ENCODE measurements around the gene ARAP2. TPM values are rescaled to one million over a fixed set of nuclear protein-coding genes. Genes with fewer than 3 reads are reported as not detected.

ARAP2 gene
- total RNA-seq, 6 experiments from 2014 or later, result not detected

- Mint-ChIP-seq H3K27ac (no peak overlapping the region), H3K27me3 (ENCODE audit: insufficient read depth) (no peaks in the 10 kb centered on the region), H3K4me1 (ENCODE audit: low read depth) (no peaks in the 10 kb centered on the region), H3K4me3 (no peak overlapping the region), H3K9me3 (peaks cover 40% of the 10 kb centered on the region), H3K36me3 (ENCODE audit: low read depth) (no peaks in the 10 kb centered on the region)
- DNase-seq, result no peak
- TF ChIP-seq CTCF (IDR thresholded peaks at IDR 0.05), result no peak
These were observed 180.2 kb downstream of the ARAP2 start for GRCh38 chr4:36064117-36064516.

GRCh38 chr4:36056136-36056535, 188.2 kb downstream of the ARAP2 start:
- Mint-ChIP-seq H3K27ac (no peak overlapping the region), H3K4me3 (no peak overlapping the region), H3K27me3 (ENCODE audit: insufficient read depth) (no peaks in the 10 kb centered on the region), H3K36me3 (ENCODE audit: low read depth) (no peaks in the 10 kb centered on the region), H3K9me3 (peaks cover 45% of the 10 kb centered on the region), H3K4me1 (ENCODE audit: low read depth) (no peaks in the 10 kb centered on the region)
- TF ChIP-seq CTCF (IDR thresholded peaks at IDR 0.05), result no peak
- no peak for DNase-seq

GRCh38 chr4:36054694-36055422, 189.5 kb downstream of the ARAP2 start:
- peaks cover 37% of the 10 kb centered on the region for H3K9me3 Mint-ChIP-seq
- no peak overlapping the region for H3K27ac Mint-ChIP-seq
- no peaks in the 10 kb centered on the region for H3K27me3 Mint-ChIP-seq (ENCODE audit: insufficient read depth)
- no peaks in the 10 kb centered on the region for H3K36me3 Mint-ChIP-seq (ENCODE audit: low read depth)
- no peaks in the 10 kb centered on the region for H3K4me1 Mint-ChIP-seq (ENCODE audit: low read depth)
- no peak for TF ChIP-seq CTCF (IDR thresholded peaks at IDR 0.05)
- H3K4me3 Mint-ChIP-seq, result no peak overlapping the region
- no peak for DNase-seq

- H3K4me1 Mint-ChIP-seq (ENCODE audit: low read depth), result no peaks in the 10 kb centered on the region
- TF ChIP-seq CTCF (IDR thresholded peaks at IDR 0.05), result no peak
These were observed 190.4 kb downstream of the ARAP2 start for GRCh38 chr4:36053930-36054329.

GRCh38 chr4:36051634-36052033, 192.7 kb downstream of the ARAP2 start:
- no peak for DNase-seq
- Mint-ChIP-seq H3K4me3 (no peak overlapping the region), H3K4me1 (ENCODE audit: low read depth) (no peaks in the 10 kb centered on the region), H3K9me3 (peaks cover 16% of the 10 kb centered on the region), H3K36me3 (ENCODE audit: low read depth) (no peaks in the 10 kb centered on the region), H3K27ac (no peak overlapping the region), H3K27me3 (ENCODE audit: insufficient read depth) (no peaks in the 10 kb centered on the region)
- TF ChIP-seq CTCF (IDR thresholded peaks at IDR 0.05), result no peak

More at GRCh38 chr4:36053930-36054329, 190.4 kb downstream of the ARAP2 start:
- no peak for DNase-seq
- Mint-ChIP-seq H3K4me3 (no peak overlapping the region), H3K27ac (no peak overlapping the region), H3K27me3 (ENCODE audit: insufficient read depth) (no peaks in the 10 kb centered on the region), H3K36me3 (ENCODE audit: low read depth) (no peaks in the 10 kb centered on the region), H3K9me3 (peaks cover 30% of the 10 kb centered on the region)
